Measurements from ENCODE around the gene DHCR7.

DNA sequence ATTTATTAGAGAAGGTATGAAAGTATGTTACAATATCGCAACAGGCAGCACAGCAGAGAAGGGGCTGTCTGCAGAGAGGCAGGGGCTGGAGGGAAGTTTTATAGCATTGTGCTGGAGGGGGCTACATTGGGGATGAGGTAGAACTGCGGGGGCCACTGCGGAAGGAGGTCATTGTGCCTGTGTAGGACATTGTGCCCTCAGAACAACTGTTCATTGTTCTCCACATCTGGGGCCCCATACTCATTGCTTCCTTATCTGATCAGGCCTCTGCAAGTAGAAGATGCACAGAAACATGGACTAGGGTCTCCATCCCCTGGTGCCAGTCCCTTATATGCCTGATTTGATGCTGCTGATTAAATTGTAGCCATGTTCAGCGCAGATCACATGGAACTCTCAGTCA is 16.9 kb upstream of the DHCR7 start:
- TF ChIP-seq, protein P1, sequence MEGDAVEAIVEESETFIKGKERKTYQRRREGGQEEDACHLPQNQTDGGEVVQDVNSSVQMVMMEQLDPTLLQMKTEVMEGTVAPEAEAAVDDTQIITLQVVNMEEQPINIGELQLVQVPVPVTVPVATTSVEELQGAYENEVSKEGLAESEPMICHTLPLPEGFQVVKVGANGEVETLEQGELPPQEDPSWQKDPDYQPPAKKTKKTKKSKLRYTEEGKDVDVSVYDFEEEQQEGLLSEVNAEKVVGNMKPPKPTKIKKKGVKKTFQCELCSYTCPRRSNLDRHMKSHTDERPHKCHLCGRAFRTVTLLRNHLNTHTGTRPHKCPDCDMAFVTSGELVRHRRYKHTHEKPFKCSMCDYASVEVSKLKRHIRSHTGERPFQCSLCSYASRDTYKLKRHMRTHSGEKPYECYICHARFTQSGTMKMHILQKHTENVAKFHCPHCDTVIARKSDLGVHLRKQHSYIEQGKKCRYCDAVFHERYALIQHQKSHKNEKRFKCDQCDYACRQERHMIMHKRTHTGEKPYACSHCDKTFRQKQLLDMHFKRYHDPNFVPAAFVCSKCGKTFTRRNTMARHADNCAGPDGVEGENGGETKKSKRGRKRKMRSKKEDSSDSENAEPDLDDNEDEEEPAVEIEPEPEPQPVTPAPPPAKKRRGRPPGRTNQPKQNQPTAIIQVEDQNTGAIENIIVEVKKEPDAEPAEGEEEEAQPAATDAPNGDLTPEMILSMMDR (IDR thresholded peaks at IDR 0.05) = no peak
- no peak for TF ChIP-seq EZH2 (IDR thresholded peaks at IDR 0.05)
- no peak for TF ChIP-seq EZH2phosphoT487 (IDR thresholded peaks at IDR 0.05)
